GM20431 (cell line): Measurements from ENCODE around the gene RASSF7.
"Not testable (repeated sequence)": the region's sequence is repeated elsewhere in the genome, so short reads cannot be mapped to it uniquely, and the experiment has no call there.

ENCODE experiments used
- in situ Hi-C: fragments of 300-500 bp; cut with MseI, MboI; formaldehyde crosslinking; loops from one replicate; pipeline ENCODE4 v1.15.0; 2020; ENCODE audit warnings: low sequenced_read_pairs; ENCODE audit not compliant: unreplicated experiment

RASSF7 gene, protein sequence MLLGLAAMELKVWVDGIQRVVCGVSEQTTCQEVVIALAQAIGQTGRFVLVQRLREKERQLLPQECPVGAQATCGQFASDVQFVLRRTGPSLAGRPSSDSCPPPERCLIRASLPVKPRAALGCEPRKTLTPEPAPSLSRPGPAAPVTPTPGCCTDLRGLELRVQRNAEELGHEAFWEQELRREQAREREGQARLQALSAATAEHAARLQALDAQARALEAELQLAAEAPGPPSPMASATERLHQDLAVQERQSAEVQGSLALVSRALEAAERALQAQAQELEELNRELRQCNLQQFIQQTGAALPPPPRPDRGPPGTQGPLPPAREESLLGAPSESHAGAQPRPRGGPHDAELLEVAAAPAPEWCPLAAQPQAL

DNA sequence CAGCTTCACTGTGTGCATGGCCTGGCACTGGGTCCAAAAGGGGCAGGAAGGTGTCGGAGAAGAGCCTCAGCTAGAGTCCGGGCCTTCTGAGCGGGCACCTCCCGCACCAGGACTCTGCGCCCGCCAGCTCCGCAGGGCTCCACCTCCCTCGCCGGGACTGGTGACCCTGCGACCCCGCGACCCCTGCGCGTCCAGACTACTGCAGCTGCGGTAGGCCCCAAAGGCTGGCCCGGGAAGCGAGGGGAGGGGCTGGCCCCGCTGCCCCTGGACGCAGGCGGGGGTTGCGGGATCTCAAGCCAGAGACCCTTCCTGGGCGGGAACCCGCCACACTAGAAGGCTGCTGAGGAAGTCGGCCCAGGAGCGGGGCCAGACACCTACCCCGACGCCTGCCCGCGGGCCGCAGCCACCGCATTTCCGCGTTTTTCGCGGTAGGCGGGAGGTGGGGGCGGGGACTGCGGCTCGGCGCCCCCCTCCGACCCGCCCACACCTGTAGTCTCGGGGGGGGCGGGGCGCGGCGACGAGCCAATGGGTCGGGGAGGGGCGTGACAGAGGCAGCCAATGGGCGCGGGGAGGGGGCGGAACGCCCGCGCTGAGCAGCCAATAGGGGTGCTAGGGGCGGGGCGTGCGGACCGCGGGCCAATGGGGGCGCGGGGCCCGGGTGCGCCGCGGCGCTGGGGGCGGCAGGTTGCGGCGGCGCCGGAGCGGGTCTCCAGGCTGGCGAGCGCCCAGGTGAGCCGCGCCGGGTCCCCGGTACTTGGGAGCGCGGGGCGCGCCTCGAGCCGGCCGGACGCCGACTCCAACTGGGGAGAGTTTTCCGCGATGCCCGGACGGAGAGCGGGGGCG lies at the start of gene RASSF7, which contains the start of gene LMNTD2:
RASSF7 (plus strand) TSS at position 666 of the 843 bp plus-strand sequence. CDS start 799 bp downstream, outside the sequence.
LMNTD2 (minus strand) TSS at position 434 of the 843 bp plus-strand sequence; CDS start at position 412, 22 bp downstream.
- in situ Hi-C loops, result no loop called here

DNA sequence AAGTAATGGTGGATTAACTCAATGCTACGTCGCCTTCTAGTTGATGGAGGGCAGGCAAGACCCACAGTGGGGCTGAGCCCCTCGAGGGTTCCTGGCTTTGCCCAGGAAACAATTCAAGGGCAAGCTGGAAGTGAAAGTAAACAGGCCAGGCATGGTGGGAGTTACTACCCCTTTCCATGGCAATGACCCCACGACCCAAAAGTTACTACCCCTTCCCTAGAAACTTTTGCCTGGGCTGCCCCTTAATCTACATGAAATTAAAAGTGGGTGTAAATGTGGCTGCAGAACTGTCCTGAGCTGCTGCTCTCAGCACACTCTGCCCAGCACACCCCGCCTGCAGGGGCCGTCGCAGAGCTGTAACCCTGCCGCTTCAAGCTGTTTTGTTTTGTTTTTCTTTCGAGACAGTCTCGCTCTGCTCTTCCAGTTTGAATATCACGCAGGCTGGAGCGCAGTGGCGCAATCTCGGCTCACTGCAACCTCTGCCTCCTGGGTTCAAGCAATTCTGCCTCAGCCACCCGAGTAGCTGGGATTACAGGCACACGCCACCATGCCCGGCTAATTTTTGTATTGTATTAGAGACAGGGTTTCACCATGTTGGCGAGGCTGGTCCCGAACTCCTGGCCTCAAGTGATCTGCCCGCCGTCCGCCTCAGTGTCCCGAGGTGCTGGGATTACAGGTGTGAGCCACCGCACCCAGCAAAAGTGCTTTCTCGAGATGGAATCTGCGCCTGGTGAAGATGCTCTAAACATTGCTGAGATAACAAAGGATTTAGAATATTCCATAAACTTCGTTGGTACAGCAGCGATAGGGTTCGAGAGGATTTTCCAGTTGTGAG lies 47.8 kb upstream of the RASSF7 start:
- in situ Hi-C loops, result no loop called here

DNA sequence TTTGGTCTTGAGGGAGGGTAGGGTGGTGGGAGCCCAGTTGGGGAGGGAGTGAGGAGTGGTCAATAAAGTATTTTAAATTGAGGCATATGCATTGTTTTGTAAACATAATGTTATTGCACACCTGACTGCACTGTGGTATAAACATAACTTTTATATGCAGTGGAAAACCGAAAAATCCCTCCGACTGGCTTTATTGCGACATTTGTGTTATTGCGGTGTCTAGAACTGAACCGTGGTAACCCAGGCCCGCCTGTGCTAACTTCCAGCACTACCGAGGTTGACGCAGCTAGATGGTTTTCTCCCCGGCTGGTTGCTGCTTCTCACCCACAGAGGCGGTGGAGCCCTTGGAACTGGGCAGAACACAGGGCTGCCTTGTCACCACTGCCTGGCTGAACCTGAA lies 46.2 kb upstream of the RASSF7 start:
- in situ Hi-C loops, result no loop called here

DNA sequence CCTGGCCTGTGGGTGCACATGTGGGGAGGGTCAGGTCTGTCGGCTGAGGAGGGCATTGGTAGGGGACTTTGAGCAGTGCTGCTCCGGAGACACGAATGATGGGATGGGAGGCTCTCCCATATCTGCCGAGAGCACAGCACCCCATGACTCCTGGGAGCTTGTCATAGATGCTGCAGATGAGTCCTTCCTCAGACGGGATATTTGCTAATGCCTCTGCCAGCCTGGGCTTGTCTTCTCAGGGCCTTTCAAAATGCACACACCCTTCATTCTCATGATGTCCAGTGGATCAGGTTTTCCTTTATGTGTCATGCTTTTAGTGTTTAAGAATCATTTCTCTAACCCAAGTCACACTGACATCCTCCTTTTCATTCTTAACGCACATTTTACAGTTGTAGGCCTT lies 45.6 kb upstream of the RASSF7 start:
- in situ Hi-C loops, result no loop called here

DNA sequence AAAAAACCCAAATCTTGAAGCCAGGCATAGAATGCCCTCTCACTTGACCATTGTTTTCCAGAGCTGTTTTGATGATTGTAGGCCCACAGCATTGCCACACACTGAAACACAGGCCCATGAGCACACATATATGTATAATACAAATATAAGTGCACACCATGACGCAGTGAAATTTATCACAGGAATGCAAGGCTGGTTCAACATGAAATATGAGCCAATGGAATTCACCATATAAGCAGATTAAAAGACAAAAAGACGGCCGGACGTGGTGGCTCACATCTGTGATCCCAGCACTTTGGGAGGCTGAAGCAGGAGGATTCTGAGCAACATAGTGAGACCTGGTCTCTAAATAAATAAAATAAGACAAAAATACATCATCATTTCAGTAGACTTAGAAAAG lies 44.4 kb upstream of the RASSF7 start:
- in situ Hi-C loops, result no loop called here

DNA sequence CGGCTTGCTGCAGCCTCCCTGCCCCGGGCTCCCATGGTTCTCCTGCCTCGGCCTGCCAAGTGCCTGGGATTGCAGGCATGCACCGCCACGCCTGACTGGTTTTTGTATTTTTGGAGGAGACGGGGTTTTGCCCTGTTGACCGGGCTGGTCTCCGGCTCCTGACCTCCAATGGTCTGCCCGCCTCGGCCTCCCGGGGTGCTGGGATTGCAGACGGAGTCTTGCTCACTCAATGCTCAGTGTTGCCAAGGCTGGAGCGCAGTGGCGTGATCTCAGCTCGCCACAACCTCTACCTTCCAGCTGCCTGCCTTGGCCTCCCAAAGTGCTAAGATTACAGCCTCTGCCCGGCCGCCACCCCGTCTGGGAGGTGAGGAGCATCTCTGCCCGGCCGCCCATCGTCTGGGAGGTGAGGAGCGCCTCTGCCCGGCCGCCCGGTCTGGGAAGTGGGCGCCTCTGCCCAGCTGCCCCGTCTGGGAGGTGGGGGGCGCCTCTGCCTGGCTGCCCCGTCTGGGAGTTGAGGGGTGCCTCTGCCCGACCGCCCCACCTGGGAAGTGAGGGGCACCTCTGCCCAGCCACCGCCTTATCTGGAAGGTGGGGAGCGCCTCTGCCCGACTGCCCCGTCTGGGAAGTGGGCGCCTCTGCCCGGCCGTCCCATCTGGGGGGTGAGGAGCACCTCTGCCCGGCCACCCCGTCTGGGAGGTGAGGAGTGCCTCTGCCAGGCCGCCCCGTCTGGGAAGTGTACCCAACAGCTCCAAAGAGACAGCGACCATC lies 43.7 kb upstream of the RASSF7 start:
- in situ Hi-C loops, result not testable (repeated sequence)

DNA sequence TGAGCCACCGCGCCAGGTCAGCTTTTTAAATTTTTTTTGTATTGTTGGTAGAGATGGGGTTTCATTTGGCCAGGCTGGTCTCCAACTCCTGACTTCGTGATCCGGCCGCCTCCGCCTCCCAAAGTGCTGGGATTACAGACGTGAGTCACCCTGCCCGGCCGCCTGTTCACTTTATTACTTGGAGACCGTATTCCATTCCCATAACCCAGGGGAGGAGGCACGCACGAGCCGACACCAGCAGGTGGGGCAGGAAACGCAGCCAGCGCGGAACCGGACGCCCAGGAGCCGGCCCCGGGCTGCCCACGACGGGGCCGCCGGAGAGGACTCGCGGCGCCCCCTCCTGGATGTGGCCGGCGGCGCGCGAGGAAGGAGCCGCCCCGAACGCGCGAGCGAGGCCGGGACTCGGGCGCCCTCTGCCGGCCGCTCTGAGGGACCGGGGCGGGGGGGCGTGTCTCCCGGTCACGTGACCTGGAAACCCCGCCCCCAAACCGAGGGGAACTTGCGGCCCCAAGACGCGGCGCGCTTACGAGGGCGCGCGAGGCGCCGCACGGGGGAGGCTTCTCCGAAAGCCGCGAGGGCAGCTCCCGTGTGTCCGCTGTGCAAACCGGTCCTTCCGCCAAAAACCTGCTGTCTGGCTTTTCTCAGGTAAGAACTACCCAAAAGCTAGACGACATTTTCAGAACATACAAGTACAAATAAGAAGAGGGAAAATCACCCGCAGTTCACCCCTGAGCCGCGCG lies 42.1 kb upstream of the RASSF7 start:
- in situ Hi-C loops, result no loop called here

DNA sequence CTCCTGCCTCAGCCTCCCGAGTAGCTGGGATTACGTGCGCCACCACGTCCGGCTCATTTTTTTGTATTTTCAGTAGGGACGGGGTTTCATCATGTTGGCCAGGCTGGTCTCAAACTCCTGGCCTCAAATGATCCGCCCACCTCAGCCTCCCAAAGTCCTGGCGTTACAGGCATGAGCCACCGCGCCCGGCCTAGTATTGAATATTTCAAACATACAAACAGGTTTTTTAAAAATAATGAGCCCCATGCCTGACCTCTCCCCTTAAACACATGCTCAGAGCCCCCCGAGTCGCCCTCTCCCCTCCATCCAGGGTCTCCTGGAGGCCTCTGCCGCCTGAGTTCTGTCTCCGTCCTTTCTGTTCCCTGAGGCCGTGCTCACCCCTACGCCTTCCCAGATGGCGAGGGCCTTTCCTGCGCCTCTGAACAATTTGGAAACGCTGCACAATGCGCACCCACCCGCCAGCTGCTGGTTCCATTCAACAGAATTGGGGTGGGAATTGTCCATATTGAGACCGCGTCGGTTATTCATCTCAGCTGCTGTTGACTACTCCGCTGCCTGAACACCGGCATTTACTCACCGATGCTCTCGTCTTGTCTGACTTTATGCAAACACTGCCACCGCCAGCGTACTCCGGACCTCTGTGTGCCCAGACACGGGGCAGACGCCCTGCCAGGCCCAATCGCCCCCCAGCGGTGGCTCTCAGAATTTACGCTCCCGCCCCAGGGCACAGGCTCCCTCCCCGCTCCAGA lies 40.2 kb upstream of the RASSF7 start:
- in situ Hi-C loops, result no loop called here

DNA sequence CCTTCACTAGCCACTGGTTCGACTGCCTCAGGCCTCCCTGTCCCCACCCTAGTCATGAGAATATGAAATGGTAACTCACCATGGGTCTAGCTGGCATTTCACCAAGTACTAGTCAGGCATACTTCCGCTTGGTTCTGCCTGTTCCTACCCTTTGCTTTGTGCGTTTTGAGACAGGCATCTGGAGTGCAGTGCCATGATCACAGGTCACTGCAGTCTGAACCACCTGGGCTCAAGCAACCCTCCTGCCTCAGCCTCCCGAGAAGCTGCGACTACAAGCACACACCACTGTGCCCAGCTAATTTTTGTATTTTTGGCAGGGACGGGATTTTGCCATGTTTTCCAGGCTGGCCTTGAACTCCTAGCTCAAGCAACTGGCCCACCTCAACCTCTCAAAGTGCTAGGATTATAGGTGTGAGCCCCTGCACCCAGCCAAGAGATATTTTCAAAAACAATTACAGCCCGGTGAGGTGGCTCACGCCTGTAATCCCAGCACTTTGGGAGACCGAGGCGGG lies 39.5 kb upstream of the RASSF7 start:
- in situ Hi-C loops, result no loop called here

DNA sequence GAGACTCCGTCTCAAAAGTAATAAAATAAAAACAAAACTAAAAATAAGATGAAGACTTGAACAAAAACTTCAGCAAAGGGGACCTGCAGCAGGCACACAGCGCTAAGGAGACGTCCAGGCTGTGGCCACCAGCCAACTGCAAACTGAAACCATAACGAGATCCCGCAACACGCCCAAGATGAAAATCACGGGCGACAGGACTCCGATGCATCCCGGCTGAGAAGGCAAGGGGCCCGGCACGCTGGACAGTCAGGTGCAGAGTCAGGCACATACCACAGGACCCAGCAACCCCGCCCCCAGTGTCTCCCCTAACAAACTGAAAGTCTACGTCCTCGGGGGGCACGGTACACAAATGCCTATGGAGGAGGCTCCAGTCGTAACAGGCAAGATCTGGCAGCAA lies 34.6 kb upstream of the RASSF7 start:
- in situ Hi-C loops, result no loop called here

DNA sequence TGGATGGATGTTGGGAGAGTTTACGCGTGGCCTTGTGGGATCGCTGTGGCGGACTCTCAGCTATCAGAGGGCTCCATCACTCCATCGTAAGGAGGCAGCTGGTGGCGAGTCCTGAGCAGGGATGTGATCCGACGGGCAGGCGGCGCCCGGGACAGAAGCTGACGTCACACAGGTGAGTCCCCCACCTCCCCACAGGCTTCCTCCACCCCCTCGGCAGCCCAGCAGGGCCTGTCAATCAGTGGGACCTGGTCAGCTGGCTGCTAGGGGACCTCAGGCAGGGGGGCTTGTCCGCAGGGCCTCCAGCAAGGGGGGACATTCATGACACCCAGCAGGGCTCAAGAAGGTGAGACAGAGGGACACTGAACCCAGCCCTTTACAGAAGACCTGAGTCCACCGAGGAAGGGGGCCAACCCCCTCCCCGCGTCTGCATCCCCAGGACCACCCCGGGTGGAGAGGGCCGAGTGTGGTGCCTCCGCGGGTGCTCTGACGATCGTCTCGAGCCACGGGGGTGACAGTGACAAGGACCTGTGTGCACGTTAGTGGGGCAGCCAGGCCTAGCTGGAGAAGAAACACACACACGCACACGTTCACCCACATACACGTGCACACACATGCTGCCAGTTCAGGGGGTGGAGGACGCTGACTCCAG lies 32.5 kb upstream of the RASSF7 start:
- in situ Hi-C loops, result no loop called here

DNA sequence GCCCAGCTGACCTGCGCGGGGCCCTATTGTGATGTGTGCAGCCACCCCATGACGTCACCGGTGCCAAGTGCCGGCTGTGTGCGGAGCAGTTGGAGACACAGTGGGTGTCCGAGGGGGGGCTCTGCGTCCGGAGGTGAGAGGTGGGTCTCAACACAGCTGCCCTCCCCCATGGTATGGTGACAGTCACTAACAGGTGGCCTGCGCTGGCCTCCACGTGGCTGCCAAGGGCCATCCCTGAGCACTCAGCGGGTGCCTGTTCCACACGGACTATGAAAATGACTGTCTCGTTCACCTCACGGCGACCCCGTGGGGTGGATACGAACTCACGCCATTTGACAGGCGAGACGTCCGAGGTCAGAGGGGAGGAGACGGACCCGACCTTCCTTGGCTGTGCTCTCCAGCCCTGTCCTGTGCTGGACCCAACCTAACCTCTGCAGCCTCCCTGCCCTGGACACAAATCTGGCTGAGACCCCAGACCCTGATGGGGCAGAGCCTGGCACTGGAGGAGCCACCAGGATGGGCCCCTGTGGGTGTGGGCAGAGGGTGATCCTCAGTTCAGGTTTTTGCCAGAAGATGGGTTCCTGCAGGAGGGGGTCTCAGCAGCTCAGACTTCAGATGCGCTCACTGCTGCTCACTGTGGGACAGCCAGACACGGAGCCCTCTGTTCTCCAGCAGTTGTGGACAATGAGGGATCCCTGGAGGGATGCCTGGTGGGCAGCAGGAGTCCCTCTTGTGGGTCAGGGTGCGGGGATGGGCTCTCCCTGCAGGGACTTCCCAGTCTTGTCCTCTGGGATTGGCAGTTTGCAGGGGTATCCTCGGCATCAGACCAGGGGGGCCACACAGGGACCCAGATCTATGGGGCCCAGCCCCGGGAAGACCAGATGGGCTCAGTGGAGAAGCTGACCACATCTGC lies 31.7 kb upstream of the RASSF7 start:
- in situ Hi-C loops, result no loop called here

DNA sequence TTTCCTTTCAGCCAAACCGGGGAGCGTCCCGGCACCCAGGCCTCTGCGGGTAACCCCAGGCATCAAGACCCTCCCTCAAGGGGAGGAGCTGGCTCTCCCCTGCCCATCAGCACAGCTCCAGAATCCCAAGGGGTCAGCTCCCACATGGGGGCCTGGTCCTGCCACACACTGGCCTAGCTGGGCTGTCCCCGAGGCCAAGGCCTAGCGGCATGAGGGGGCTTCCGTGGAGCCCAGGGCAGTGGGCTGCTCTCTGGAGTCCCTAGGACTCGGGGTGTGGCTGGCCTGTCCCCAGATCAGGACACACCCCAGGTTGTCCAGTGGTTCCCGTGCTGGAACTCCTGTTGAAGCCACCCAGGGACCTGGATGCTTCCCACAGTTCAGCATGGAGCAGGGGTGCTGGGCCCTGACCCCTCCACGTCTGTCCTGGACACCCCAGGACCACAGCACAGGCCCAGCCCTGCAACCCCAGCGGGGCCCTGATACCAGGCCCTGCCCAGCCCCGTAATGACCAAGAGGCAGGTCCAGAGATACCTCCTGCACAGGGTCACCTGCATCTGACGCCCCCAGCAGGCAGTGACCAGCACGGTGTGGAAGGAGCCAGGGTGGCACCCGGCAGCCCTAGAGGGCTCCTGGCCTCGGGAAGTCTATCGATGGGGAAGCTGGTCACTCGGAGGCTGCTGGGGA lies 30.9 kb upstream of the RASSF7 start:
- in situ Hi-C loops, result no loop called here

DNA sequence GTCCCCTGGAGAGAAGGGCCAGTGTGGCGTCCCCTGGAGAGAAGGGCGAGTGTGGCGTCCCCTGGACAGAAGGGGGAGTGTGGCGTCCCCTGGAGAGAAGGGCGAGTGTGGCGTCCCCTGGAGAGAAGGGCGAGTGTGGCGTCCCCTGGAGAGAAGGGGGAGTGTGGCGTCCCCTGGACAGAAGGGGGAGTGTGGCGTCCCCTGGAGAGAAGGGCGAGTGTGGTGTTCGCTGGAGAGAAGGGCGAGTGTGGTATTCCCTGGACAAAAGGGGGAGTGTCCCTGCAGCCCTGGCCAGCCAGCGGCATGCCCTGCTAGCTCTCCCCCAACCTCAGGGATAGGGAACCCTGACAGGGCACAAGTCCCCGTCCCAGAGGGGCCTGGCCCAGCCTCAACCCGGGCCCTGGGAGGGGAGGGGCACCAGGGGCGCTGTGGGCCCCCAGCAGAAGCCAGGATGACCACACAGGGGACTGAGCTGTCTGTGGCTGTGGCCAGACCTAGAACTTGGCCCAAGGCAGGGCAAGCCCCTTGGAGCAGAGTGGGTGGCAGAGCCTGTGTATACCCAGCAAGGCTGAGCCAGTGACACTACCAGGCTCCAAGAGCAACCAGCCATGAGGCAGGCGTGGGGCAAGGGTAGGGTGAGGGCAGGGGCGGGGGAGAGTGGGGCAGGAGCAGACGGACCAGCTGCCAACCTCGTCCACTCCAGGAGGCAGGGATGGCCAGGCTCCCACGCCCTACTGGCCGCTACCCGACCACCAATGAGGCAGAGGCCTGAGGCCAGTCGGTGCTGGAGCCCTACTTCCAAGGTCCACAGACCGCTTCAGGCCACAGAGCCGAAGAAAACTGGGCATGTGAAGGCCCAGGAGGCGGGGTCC lies 29.6 kb upstream of the RASSF7 start:
- in situ Hi-C loops, result no loop called here

DNA sequence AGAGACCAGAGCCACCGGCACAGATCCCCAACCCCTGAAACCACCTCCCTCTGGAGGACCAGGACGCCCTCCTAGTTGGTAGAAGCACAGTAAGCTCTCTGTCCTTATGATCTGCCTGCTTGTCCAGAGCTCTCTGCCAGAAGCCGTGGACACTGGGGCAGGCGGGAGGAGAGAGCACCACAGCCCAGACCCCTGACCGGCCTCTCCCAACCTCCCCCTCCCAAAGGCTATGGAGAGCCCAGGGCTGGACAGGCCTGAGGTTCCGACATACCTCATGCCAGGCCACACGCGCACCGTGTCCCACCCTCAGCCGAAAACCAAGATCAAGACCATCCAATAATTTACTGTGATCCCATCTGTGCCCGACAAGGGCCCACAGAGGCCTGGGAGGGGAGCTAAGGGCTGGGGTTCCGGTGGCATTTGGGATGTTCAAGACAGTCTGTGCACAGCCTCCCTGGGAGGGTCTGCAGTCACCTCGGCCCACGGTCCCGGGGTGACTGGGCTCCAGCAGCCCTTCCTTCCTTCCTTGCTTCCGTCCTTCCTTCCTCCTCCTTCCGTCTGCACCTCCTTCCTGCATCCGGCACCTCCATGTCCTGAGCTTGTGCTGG lies 28.7 kb upstream of the RASSF7 start:
- in situ Hi-C loops, result no loop called here
